IPS DF 6.9 (cell line): ENCODE data around the gene RO60.
"Not testable (repeated sequence)": the region's sequence is repeated elsewhere in the genome, so short reads cannot be mapped to it uniquely, and the experiment has no call there.

Source experiments
- DNase-seq: peaks from one replicate; pipeline ENCODE4 v3.0.0-alpha.2; 2013; ENCODE audit warnings: low read depth, low spot score
- H3K27ac ChIP-seq: one replicate; pipeline ENCODE4 v1.5.1; 2013; ENCODE audit warnings: low read length, control low read depth
- H3K27me3 ChIP-seq: 2 replicates; pipeline ENCODE4 v1.6.1; 2013; ENCODE audit warnings: mild to moderate bottlenecking, low read length; ENCODE audit not compliant: control insufficient read depth, insufficient read depth
- H3K36me3 ChIP-seq: 2 replicates; pipeline ENCODE4 v1.6.1; 2013; ENCODE audit warnings: low read length; ENCODE audit not compliant: control insufficient read depth, insufficient read depth
- H3K4me1 ChIP-seq: 2 replicates; pipeline ENCODE4 v1.6.1; 2013; ENCODE audit warnings: low read length; ENCODE audit not compliant: control insufficient read depth, insufficient read depth
- H3K4me3 ChIP-seq: 2 replicates; pipeline ENCODE4 v1.5.1; 2013; ENCODE audit warnings: mild to moderate bottlenecking, low read length
- H3K9me3 ChIP-seq: 2 replicates; pipeline ENCODE4 v1.6.1; 2013; ENCODE audit warnings: low read length, inconsistent platforms; ENCODE audit not compliant: control insufficient read depth, insufficient read depth
- WGBS: extraction: QIAGEN DNeasy Blood & Tissue Kit; methylation state at CpG from one replicate; pipeline ENCODE4 v1.1.7; 2013; ENCODE audit warnings: mixed read lengths, missing lambda C conversion rate; ENCODE audit not compliant: insufficient read length, insufficient coverage; 5-methylcytosine and 5-hydroxymethylcytosine counted together

The RO60 gene

GRCh38 chr1:193032643-193033427, 26.6 kb upstream of the RO60 start:
- not testable (repeated sequence) for DNase-seq, H3K4me1 ChIP-seq, H3K27me3 ChIP-seq, H3K36me3 ChIP-seq, H3K9me3 ChIP-seq, H3K27ac ChIP-seq, H3K4me3 ChIP-seq
- WGBS: no CpG with 5 or more reads among the region's 9 CpGs

GRCh38 chr1:193033610-193034009, 25.8 kb upstream of the RO60 start:
- no peak overlapping the region for H3K27ac ChIP-seq
- no peaks in the 10 kb centered on the region for H3K36me3 ChIP-seq
- H3K4me1 ChIP-seq: no peaks in the 10 kb centered on the region
- no peak for DNase-seq
- H3K27me3 ChIP-seq: no peaks in the 10 kb centered on the region
- H3K4me3 ChIP-seq: no peak overlapping the region
- H3K9me3 ChIP-seq: no peaks in the 10 kb centered on the region

DNA sequence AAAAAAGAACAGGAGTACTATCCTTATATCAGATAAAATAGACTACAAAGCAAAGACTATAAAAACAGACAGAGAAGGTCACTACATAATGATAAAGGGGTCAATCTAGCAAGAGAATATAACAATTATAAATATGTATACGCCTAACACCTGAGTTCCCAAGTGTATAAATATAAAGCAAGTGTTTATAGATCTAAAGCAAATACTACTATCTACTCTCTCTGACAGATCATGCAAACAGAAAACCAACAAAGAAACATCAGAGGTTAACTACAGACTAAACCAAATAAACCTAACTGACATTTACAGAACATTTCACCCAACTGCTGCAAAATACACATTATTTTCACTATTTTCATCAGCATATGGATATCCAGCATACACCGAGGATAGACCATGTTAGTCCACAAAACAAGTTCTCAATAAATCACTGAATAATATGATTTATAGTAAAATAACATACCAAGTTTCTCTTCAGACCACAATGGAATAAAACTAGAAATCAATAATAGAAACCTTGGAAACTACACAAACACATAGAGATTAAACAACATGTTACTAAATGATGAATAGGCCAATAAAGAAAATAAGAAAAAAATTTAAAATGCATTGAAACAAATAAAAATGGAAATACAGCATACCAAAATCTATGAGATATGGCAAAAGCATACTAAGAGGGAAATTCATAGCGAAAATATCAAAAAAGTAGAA, 22.9 kb upstream of the RO60 start:
- no peaks in the 10 kb centered on the region for H3K4me1 ChIP-seq
- H3K9me3 ChIP-seq: no peaks in the 10 kb centered on the region
- no CpG with 5 or more reads among the region's 3 CpGs for WGBS
- H3K36me3 ChIP-seq: no peaks in the 10 kb centered on the region
- no peak overlapping the region for H3K27ac ChIP-seq
- H3K27me3 ChIP-seq: no peaks in the 10 kb centered on the region
- no peak for DNase-seq
- H3K4me3 ChIP-seq: no peak overlapping the region

GRCh38 chr1:193040011-193040410, 19.4 kb upstream of the RO60 start:
- no peaks in the 10 kb centered on the region for H3K9me3 ChIP-seq
- no peaks in the 10 kb centered on the region for H3K27me3 ChIP-seq
- WGBS: no CpG with 5 or more reads among the region's 3 CpGs
- H3K4me3 ChIP-seq: no peak overlapping the region
- no peak for DNase-seq
- no peaks in the 10 kb centered on the region for H3K4me1 ChIP-seq
- H3K36me3 ChIP-seq: peaks cover 2% of the 10 kb centered on the region; the same call in 1 of the 2 replicates
- H3K27ac ChIP-seq: no peak overlapping the region

GRCh38 chr1:193042766-193043691, 16.4 kb upstream of the RO60 start:
- no peak for DNase-seq
- no CpG with 5 or more reads among the region's 1 CpG for WGBS
- Histone ChIP-seq H3K27ac (no peak overlapping the region), H3K4me1 (no peaks in the 10 kb centered on the region), H3K27me3 (no peaks in the 10 kb centered on the region), H3K4me3 (no peak overlapping the region), H3K36me3 (peaks cover 2% of the 10 kb centered on the region; the same call in 1 of the 2 replicates), H3K9me3 (no peaks in the 10 kb centered on the region)

GRCh38 chr1:193048913-193049312, 10.5 kb upstream of the RO60 start:
- H3K27ac ChIP-seq, H3K4me1 ChIP-seq, H3K36me3 ChIP-seq, H3K4me3 ChIP-seq, H3K27me3 ChIP-seq, H3K9me3 ChIP-seq, DNase-seq: not testable (repeated sequence)
- no CpG with 5 or more reads among the region's 5 CpGs for WGBS

DNA sequence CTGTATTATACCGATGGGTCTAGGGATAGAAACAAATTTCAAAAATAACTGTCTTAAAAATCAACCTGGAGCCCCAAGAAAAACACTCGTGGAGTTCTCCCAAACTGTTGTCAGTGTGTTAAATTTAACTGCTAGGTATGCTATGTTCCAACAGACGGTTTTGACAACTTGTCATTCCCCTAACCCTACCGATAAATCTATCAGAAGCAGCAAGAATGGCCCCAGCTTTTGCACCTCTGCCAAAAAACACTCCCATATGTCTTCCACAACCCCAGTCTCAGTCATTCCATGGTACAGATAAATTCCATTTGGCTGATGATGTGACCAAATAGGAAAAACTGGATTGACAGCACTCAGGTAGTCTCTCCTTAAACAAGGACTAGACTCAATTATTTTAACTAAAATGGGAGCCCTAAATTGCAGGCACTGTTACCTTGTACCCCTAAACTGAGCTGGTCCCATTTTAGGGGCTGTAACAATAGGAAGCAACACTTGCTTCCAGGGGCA, 5.2 kb upstream of the RO60 start:
- DNase-seq: no peak
- H3K36me3 ChIP-seq: no peaks in the 10 kb centered on the region
- H3K9me3 ChIP-seq: no peaks in the 10 kb centered on the region
- no peak overlapping the region for H3K4me3 ChIP-seq
- WGBS: no CpG with 5 or more reads among the region's 4 CpGs
- no peaks in the 10 kb centered on the region for H3K4me1 ChIP-seq
- no peaks in the 10 kb centered on the region for H3K27me3 ChIP-seq
- no peak overlapping the region for H3K27ac ChIP-seq

- Histone ChIP-seq H3K27me3 (no peaks in the 10 kb centered on the region), H3K4me1 (no peaks in the 10 kb centered on the region), H3K4me3 (peak overlapping the region; percentile 95), H3K27ac (no peak overlapping the region), H3K36me3 (no peaks in the 10 kb centered on the region), H3K9me3 (no peaks in the 10 kb centered on the region)
- DNase-seq: no peak
- WGBS: no CpG with 5 or more reads among the region's 37 CpGs
These were observed 707 bp upstream of the RO60 start for GRCh38 chr1:193058529-193059281.

DNA sequence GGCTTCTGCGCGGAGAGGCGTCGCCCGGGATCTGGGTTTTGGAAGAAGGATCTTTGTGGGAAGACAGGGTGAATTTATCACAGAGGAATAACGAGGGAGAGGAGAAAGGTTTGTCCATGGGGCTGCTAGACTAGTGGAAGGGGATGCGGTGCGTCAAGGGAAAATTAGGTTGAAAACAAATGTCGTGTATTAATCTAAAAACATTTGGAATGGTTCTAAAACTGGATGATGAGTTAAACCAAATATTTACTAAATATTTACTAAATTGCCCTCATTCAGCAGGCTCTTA, 647 bp downstream of the RO60 start:
- no CpG with 5 or more reads among the region's 9 CpGs for WGBS
- no peak for DNase-seq
- no peaks in the 10 kb centered on the region for H3K27me3 ChIP-seq

DNA sequence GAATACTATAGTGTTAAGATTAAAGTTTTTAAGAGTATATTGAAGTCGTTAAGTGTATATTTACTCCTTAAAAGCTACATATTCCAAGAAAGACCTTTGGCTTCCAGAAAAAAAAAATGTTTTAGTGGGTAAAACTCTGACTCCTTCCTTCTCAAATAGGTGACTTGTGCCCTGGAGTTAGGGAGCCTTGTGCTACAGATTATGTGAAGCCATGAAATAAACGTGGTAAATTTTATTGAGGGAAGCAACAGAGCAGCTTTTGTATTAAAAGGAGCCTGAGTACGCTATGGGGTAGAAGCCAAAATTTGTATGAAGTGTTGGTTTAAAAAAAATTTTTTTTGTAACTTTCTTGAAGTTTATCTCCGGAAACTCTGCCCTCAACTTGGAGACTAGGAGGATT, 994 bp downstream of the RO60 start:
- no peaks in the 10 kb centered on the region for H3K9me3 ChIP-seq
- no peaks in the 10 kb centered on the region for H3K36me3 ChIP-seq
- no peak for DNase-seq
- H3K4me1 ChIP-seq: peaks cover 1% of the 10 kb centered on the region; the same call in 1 of the 2 replicates
- no CpG with 5 or more reads among the region's 4 CpGs for WGBS
- no peak overlapping the region for H3K27ac ChIP-seq
- no peaks in the 10 kb centered on the region for H3K27me3 ChIP-seq
- H3K4me3 ChIP-seq: peak overlapping the region; percentile 33; the same call in 1 of the 2 replicates

More for the DNA sequence above, 647 bp downstream of the RO60 start:
- Histone ChIP-seq H3K9me3 (no peaks in the 10 kb centered on the region), H3K27ac (no peak overlapping the region), H3K4me3 (peak overlapping the region; percentile 95; the same call in 1 of the 2 replicates), H3K4me1 (peaks cover 1% of the 10 kb centered on the region; the same call in 1 of the 2 replicates), H3K36me3 (no peaks in the 10 kb centered on the region)
